CD14-positive monocyte (primary cell): ENCODE measurements around the gene NEK7. TPM values are rescaled to one million over a fixed set of nuclear protein-coding genes. Genes with fewer than 3 reads are reported as not detected.

ENCODE experiments used
- DNase-seq, 3 donors: peaks; one replicate each; pipeline ENCODE4 v3.0.0-alpha.2; 2011 to 2022
- H2AFZ ChIP-seq: 2 replicates; pipeline ENCODE4 v1.6.0; 2012; ENCODE audit warnings: mild to moderate bottlenecking, low read depth, low read length, inconsistent platforms; ENCODE audit not compliant: insufficient read depth, poor library complexity, severe bottlenecking
- H3K27ac ChIP-seq, 2 donors: 1 replicate in 1 of 2; 2 replicates in 1 of 2; pipeline ENCODE4 v1.5.1; 2012 to 2013; ENCODE audit warnings: low read length in 2 of 2, control low read depth in 1 of 2, inconsistent platforms in 1 of 2, low read depth in 1 of 2, mild to moderate bottlenecking in 1 of 2
- H3K27me3 ChIP-seq, 2 donors: one replicate each; pipeline versions ENCODE4 v1.6.0 to v1.6.1; 2011 to 2013; ENCODE audit warnings: low read length in 2 of 2; ENCODE audit not compliant: control insufficient read depth in 2 of 2, insufficient read depth in 2 of 2
- H3K36me3 ChIP-seq, 2 donors: replicated peaks in 1 of 2; 1 replicate in 1 of 2; 2 replicates in 1 of 2; pipeline versions ENCODE4 v1.5.1 to v1.6.1; 2012 to 2013; ENCODE audit warnings: low read length in 2 of 2, control low read depth in 1 of 2, inconsistent platforms in 1 of 2, mild to moderate bottlenecking in 1 of 2; ENCODE audit not compliant: insufficient read depth in 2 of 2, control insufficient read depth in 1 of 2
- H3K4me1 ChIP-seq, 2 donors: 1 replicate in 1 of 2; 2 replicates in 1 of 2; pipeline versions ENCODE4 v1.5.1 to v1.6.1; 2012 to 2013; ENCODE audit warnings: low read length in 2 of 2, control low read depth in 1 of 2, inconsistent platforms in 1 of 2, mild to moderate bottlenecking in 1 of 2, moderate library complexity in 1 of 2; ENCODE audit not compliant: insufficient read depth in 2 of 2, control insufficient read depth in 1 of 2
- H3K4me2 ChIP-seq: replicated peaks from 2 replicates; pipeline ENCODE3; 2012; ENCODE audit warnings: low read length, moderate library complexity, mild to moderate bottlenecking; ENCODE audit not compliant: poor library complexity, severe bottlenecking; ENCODE audit errors: extremely low read depth
- H3K4me3 ChIP-seq, 3 experiments: fragments of 200-600 bp in 1 of 3; sonication (generic) in 1 of 3; replicated peaks in 1 of 3; 1 replicate in 2 of 3; 2 replicates in 1 of 3; pipeline ENCODE4 v1.5.1; 2011 to 2013; ENCODE audit warnings: low read length in 3 of 3, mild to moderate bottlenecking in 3 of 3, control low read depth in 2 of 3, low read depth in 2 of 3, inconsistent platforms in 1 of 3, moderate library complexity in 1 of 3
- H3K79me2 ChIP-seq: 2 replicates; pipeline ENCODE4 v1.6.0; 2012; ENCODE audit warnings: mild to moderate bottlenecking, control low read depth, inconsistent platforms, low read length, moderate library complexity; ENCODE audit not compliant: insufficient read depth
- H3K9ac ChIP-seq: 2 replicates; pipeline ENCODE4 v1.6.0; 2017; ENCODE audit warnings: low read length, mild to moderate bottlenecking; ENCODE audit not compliant: insufficient read depth, poor library complexity, severe bottlenecking
- H3K9me3 ChIP-seq, 2 donors: replicated peaks in 1 of 2; 1 replicate in 1 of 2; 2 replicates in 1 of 2; pipeline versions ENCODE4 v1.5.1 to v1.6.1; 2012 to 2013; ENCODE audit warnings: low read length in 2 of 2, control low read depth in 1 of 2; ENCODE audit not compliant: control insufficient read depth in 1 of 2, insufficient read depth in 1 of 2
- H4K20me1 ChIP-seq: 2 replicates; pipeline ENCODE4 v1.6.0; 2012; ENCODE audit warnings: mild to moderate bottlenecking, low read length, control low read depth, moderate library complexity; ENCODE audit not compliant: insufficient read depth
- H3K27ac Mint-ChIP-seq, 7 donors: one replicate each; pipeline ENCODE4 v1.8.0; 2020; ENCODE audit warnings: mild to moderate bottlenecking in 7 of 7, mixed read lengths in 7 of 7, moderate library complexity in 6 of 7, inconsistent platforms in 2 of 7
- H3K27me3 Mint-ChIP-seq, 3 donors: one replicate each; pipeline ENCODE4 v1.8.0; 2021 to 2022; ENCODE audit warnings: low read depth in 3 of 3, mild to moderate bottlenecking in 3 of 3, mixed read lengths in 3 of 3, moderate library complexity in 3 of 3, inconsistent platforms in 1 of 3
- H3K36me3 Mint-ChIP-seq, 2 donors: one replicate each; pipeline ENCODE4 v1.8.0; 2020; ENCODE audit warnings: mixed read lengths in 2 of 2, inconsistent platforms in 1 of 2, mild to moderate bottlenecking in 1 of 2
- H3K4me1 Mint-ChIP-seq: one replicate; pipeline ENCODE4 v1.8.0; 2020; ENCODE audit warnings: mild to moderate bottlenecking, mixed read lengths
- H3K4me3 Mint-ChIP-seq, 2 donors: one replicate each; pipeline ENCODE4 v1.8.0; 2020; ENCODE audit warnings: mild to moderate bottlenecking in 2 of 2, mixed read lengths in 2 of 2, moderate library complexity in 1 of 2
- H3K9me3 Mint-ChIP-seq, 7 donors: one replicate each; pipeline ENCODE4 v1.8.0; 2020 to 2022; ENCODE audit warnings: mixed read lengths in 7 of 7, mild to moderate bottlenecking in 6 of 7, moderate library complexity in 6 of 7, inconsistent platforms in 2 of 7
- CTCF ChIP-seq: fragments of 200-600 bp; IDR thresholded peaks from one replicate; pipeline ENCODE4 v1.8.0; 2022; ENCODE audit warnings: antibody characterized with exemption, mild to moderate bottlenecking
- WGBS: methylation state at CpG from one replicate; pipeline ENCODE4 v1.1.5; 2013; ENCODE audit warnings: missing lambda C conversion rate; ENCODE audit not compliant: insufficient coverage; 5-methylcytosine and 5-hydroxymethylcytosine counted together
- intact Hi-C, 2 donors: fragments of 100-400 bp; cut with micrococcal nuclease; formaldehyde crosslinking; loops; one replicate each; pipeline versions ENCODE4 v1.15.0 to v1.15.1; 2023
- polyA plus RNA-seq, 3 donors: library from polyadenylated mRNA; depleted of rRNA in 1 of 3; unstranded in 2 of 3; stranded (reverse) in 1 of 3; fragments of 300-500 nt in 2 of 3; fragments of >200 nt in 1 of 3; fragmentation: Illumina TruSeq in 2 of 3; gene quantifications; 1 replicate in 2 of 3; 2 replicates in 1 of 3; pipeline ENCODE4 v1.2.3, GENCODE V29; 2012 to 2021

Gene NEK7
- polyA plus RNA-seq, 3 donors: 16.0 to 50.1 (median 46.5) TPM

GRCh38 chr1:198261886-198262285, 105.1 kb downstream of the NEK7 start:
- Histone ChIP-seq H3K9me3 (no peaks in the 10 kb centered on the region), H3K4me1 (no peaks in the 10 kb centered on the region), H3K4me2 (no peak overlapping the region), H3K79me2 (peaks cover 5% of the 10 kb centered on the region), H3K36me3 (peaks cover 0 to 18% of the 10 kb centered on the region in 2 donors), H3K27ac (no peak overlapping the region), H3K9ac (no peak overlapping the region), H4K20me1 (peaks cover 63% of the 10 kb centered on the region), H2AFZ (no peak overlapping the region), H3K27me3 (no peaks in the 10 kb centered on the region), H3K4me3 (no peak overlapping the region)
- Mint-ChIP-seq H3K36me3 (peaks cover 10 to 15% of the 10 kb centered on the region in 2 donors), H3K27ac (no peak overlapping the region), H3K27me3 (peaks cover 0 to 1% (median 0%) of the 10 kb centered on the region in 3 donors), H3K4me1 (no peaks in the 10 kb centered on the region), H3K4me3 (no peak overlapping the region), H3K9me3 (no peaks in the 10 kb centered on the region)
- no peak for TF ChIP-seq CTCF
- intact Hi-C loops: no loop called here
- no peak for DNase-seq

GRCh38 chr1:198263186-198263585, 106.4 kb downstream of the NEK7 start:
- H3K4me3 Mint-ChIP-seq: no peak overlapping the region
- no peaks in the 10 kb centered on the region for H3K9me3 Mint-ChIP-seq
- H3K4me1 ChIP-seq: no peaks in the 10 kb centered on the region
- TF ChIP-seq CTCF: no peak
- peaks cover 7 to 13% of the 10 kb centered on the region in 2 donors for H3K36me3 Mint-ChIP-seq
- H4K20me1 ChIP-seq: peaks cover 66% of the 10 kb centered on the region
- H3K27ac ChIP-seq: no peak overlapping the region
- H3K9ac ChIP-seq: no peak overlapping the region
- no peak overlapping the region for H3K4me3 ChIP-seq
- peaks cover 0 to 1% (median 0%) of the 10 kb centered on the region in 3 donors for H3K27me3 Mint-ChIP-seq
- no peak for DNase-seq
- intact Hi-C loops: no loop called here
- H2AFZ ChIP-seq: no peak overlapping the region
- no peaks in the 10 kb centered on the region for H3K4me1 Mint-ChIP-seq
- H3K79me2 ChIP-seq: peaks cover 2% of the 10 kb centered on the region
- H3K27me3 ChIP-seq: no peaks in the 10 kb centered on the region
- WGBS: 100% methylated on average over 1 of the region's 5 CpGs
- no peaks in the 10 kb centered on the region for H3K9me3 ChIP-seq
- peaks cover 0 to 19% of the 10 kb centered on the region in 2 donors for H3K36me3 ChIP-seq
- no peak overlapping the region for H3K4me2 ChIP-seq
- H3K27ac Mint-ChIP-seq: no peak overlapping the region
